HG02973 (cell line): Measurements from ENCODE around the gene NEURL1B.

ENCODE experiments used
- ATAC-seq: cut with Tn5 transposase; IDR thresholded peaks from one replicate; pipeline ENCODE4 v1.9.1; 2021; ENCODE audit warnings: moderate library complexity; ENCODE audit not compliant: unreplicated experiment

Gene NEURL1B

GRCh38 chr5:172632346-172633092 lies 8.5 kb upstream of the NEURL1B start:
- ATAC-seq = no peak

GRCh38 chr5:172633403-172633970 lies 7.6 kb upstream of the NEURL1B start:
- ATAC-seq = no peak

- no peak for ATAC-seq
Measured at GRCh38 chr5:172634106-172634899, 6.8 kb upstream of the NEURL1B start.

DNA sequence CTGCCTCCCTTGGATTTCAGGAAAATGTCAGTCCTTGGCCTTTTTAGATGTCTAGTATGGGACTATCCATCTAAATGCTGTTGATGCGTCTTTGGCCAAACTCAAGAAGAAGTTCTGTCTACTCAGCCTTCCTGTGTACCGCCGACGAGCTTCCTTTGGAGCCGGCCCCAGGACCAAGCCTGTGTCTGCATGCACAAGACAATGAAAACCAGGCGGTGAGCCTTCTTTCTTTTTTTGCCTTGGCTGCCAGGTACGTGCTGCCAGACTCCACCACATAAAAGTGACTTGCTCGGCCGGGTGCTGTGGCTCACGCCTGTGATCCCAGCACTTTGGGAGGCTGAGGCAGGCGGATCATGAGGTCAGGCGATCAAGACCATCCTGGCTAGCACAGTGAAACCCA lies 6.0 kb upstream of the NEURL1B start:
- no peak for ATAC-seq

- ATAC-seq = no peak
Measured at GRCh38 chr5:172636279-172637050, 4.6 kb upstream of the NEURL1B start.

DNA sequence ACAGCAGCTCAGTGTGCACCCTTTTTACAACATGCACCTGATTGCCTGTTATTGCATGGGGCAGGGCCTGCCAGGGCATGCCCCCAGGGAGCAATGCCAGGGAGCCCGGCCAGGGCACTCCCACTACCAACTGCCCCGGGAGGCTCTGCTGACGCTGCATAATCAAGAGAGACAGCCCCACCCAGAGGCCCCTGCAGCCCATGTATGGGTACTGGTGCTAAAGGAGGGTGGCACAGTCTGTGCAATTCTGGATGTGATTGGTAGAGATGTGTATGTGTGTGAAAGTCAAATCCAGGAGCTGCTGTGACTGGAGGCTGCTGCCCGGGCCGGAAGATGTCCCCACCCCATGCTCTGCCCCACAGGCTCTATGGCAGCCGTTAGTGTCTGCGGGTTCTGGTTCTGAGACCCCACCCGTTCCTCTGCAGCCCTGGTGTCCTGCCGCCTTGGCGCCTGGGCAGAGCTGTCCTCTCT lies 3.9 kb upstream of the NEURL1B start:
- no peak for ATAC-seq

GRCh38 chr5:172637740-172638139 lies 3.3 kb upstream of the NEURL1B start:
- no peak for ATAC-seq

DNA sequence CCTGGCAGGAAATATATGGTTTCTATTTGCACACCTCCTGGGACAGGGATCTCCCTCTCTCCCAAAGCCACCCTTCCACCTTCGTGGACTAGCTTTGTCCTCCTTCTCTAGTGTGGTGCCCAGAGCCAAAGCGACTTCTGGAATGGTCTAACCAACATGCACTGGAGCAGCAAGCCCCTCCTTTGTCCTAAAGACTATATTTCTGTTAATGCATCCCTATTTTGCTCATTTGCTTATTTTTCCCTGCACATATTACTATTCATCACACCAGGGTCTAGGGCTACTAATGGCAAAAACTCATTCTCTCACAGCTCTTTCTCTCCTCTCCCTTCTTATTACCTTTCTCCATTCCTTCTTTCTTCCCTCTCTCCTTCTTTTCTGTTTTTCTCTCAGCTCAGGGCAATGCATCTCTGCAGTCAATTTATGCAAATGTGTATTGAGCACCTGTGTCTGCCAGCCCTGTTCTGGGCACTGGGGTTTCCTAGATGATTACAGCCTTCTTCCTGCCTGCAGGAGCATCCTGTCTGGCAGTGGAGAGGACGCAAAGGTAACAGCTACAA lies 2.8 kb upstream of the NEURL1B start:
- ATAC-seq = no peak

GRCh38 chr5:172640139-172640538 lies 924 bp upstream of the NEURL1B start:
- ATAC-seq = no peak

DNA sequence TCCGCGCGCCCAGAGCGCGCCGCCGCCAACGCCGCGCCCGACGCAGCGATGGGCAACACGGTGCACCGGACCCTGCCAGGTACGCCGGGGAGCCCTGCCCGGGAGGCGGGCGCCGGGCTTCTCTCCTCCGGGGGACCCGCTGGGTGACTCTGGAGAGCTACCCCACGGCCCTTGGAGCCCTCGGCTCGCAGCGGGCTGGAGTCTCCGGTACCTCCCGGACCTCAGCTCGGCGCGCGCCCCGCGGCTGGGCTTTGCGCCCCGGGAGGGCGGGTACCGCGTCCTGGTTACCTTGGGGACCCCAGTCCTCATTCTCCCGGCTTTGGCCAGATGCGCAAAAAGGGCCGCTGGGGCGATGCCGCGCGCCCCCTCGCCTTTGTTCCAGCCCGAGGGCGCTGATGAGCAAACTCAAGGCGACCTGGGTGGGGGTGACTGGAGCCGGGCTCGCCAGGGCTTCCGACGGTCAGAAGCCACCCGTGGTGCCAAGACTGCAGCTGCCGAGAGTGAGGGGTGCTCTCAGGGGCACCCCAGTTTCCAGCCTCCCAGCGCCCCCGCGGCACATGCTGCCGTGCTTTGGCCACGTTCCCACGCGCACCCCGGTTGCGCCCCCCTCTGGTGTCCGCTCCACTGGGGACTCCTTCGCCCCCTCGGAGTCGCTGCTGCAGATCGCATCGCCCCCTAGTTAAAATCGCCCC lies 442 bp downstream of the NEURL1B start:
- ATAC-seq = no peak

GRCh38 chr5:172642051-172642409 lies 967 bp downstream of the NEURL1B start:
- ATAC-seq = no peak

- ATAC-seq = no peak
Measured at GRCh38 chr5:172642486-172642885, 1.4 kb downstream of the NEURL1B start.

- no peak for ATAC-seq
Measured at GRCh38 chr5:172642926-172643871, 2.1 kb downstream of the NEURL1B start.

DNA sequence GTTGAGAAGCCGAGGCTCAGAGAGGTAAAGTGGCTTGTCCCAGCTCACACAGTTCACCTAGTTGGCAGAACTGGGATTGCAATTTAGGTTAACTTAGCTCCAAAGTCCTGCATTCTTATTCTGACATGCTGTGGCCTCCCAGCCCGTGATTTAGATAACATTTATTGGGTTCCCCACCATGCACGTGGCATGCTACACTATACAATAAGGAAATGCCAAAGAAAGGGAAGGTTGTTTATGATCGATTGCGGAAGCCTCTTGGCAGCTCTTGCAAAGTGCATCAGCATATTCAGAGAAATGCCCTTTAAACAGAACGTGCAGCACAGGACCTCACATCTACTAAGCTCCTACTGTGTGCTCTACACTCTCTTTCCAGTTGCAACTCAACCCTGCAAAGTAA lies 3.2 kb downstream of the NEURL1B start:
- ATAC-seq = no peak

- ATAC-seq = no peak
Measured at GRCh38 chr5:172644711-172645110, 3.6 kb downstream of the NEURL1B start.

DNA sequence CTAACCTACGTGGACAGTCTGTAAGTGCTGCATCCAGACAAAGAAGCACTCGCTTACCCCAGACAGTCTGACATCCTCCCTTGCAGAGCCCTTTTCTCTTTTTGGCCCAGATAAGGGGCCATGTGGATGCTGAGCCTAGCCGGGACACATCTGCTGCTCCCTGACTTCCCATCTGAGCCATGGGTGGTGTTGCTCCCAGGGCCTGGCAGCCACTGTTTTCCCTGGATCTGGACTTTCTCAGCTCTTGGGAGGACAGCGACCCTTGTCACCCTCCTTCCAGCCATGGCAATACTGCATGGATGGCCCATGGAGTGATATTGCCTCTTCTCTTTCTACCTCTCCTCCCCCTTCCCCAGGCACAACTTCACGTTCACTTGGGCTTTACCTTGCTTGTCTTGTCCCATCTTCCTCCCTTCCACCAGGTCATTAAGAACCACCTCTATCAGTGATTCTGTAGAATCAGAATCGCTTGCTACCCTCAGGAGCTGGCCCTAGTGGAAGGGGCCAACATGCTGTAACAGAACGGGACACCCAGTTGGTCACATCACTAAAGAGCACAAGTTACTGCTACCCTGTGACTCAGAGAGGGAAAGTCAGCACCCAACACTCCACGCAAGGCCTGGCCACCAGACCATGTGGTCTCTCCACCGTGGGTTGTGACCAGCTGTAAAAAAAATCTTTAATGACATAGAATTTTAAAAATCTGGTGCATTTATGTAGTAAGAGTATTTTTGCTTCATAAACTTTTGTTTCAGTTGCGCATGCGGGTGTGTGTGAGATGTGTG lies 4.4 kb downstream of the NEURL1B start:
- no peak for ATAC-seq

GRCh38 chr5:172646716-172647285 lies 5.7 kb downstream of the NEURL1B start:
- no peak for ATAC-seq

DNA sequence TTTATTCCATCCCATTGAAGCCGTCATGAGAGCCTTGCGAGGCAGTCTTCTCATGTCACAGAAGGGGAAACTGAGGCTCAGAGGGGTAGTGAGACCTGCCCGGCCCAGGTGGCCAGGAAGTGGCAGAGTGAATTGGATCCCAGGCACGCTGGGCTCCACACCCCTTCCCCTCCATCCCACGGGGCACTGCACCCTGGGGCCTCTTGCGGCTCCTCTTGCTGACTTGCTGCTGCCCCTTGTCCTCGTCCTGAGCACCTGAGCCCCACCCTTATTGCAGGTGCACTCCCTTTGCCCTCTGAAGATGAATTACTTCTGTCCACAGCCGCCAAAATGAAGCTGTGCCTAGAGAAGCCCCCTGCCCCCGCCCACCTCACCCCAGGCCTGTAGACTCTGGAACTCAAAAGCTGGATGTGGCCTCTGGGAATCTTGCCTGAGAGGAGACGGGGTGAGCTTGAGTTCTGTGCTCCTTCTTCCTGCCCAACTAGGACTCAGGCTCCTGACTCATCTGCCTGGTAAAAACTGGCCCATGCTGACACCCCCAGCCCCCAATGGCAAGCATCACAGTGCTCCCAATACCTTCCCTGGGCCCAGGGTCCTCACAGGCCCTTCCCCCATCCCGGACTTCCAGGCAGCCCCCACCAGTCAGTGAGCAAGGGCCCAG lies 6.4 kb downstream of the NEURL1B start:
- ATAC-seq = no peak
